ENCODE measurements around the gene TGFBR2.

The TGFBR2 gene

DNA sequence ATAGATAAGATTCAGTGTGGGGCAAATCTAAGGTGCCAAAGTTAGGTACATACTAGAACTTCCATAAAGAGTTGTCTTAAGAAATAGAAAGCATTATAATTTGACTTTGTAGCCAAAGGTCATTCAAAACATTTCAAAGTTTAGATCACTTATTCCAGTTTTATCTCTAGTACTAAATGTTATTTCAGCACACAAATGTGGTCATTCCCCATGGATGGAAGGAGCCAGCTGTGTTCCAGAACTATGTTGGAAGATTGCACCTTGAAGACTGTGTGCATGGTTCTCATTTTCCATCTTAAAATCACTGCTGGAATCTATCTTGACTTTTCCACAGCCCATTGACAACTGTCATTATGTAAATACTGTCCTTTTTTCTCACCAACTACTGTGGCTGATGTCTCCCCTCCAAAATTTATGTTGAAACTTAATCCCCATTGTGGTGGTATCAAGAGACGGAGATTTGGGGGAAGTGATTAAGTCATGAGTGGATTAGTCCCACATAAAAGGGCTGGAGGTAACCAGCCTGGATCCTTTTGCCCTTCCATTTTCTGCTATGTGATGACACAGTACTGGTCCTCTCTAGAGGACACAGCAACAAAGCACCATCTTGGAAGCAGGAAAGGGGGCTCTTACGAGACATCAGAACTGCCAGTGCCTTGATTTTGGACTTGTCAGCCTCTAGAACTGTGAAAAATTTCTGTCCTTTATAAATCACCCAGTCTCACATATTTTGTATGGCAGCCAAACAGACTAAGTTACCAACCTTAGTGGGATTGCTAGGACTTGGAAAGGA lies 24.0 kb downstream of the TGFBR2 start:
- no peaks in the 10 kb centered on the region for H3K27me3 ChIP-seq
- peaks cover 0 to 100% (median 52%) of the 10 kb centered on the region in 4 donors for H3K4me1 ChIP-seq
- peaks cover 0 to 11% (median 8%) of the 10 kb centered on the region in 3 donors for H3K36me3 ChIP-seq
- TF ChIP-seq, protein P1, sequence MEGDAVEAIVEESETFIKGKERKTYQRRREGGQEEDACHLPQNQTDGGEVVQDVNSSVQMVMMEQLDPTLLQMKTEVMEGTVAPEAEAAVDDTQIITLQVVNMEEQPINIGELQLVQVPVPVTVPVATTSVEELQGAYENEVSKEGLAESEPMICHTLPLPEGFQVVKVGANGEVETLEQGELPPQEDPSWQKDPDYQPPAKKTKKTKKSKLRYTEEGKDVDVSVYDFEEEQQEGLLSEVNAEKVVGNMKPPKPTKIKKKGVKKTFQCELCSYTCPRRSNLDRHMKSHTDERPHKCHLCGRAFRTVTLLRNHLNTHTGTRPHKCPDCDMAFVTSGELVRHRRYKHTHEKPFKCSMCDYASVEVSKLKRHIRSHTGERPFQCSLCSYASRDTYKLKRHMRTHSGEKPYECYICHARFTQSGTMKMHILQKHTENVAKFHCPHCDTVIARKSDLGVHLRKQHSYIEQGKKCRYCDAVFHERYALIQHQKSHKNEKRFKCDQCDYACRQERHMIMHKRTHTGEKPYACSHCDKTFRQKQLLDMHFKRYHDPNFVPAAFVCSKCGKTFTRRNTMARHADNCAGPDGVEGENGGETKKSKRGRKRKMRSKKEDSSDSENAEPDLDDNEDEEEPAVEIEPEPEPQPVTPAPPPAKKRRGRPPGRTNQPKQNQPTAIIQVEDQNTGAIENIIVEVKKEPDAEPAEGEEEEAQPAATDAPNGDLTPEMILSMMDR (IDR thresholded peaks at IDR 0.05) = no peak
- intact Hi-C loops (cut with DNase I; ENCODE audit: low total_unique reads) = no loop called here
- no peaks in the 10 kb centered on the region for H3K9me3 ChIP-seq
- no peak overlapping the region for H3K4me3 ChIP-seq
- DNase-seq = no peak
- H3K27ac ChIP-seq = peak overlapping the region; percentile 7 to 21

DNA sequence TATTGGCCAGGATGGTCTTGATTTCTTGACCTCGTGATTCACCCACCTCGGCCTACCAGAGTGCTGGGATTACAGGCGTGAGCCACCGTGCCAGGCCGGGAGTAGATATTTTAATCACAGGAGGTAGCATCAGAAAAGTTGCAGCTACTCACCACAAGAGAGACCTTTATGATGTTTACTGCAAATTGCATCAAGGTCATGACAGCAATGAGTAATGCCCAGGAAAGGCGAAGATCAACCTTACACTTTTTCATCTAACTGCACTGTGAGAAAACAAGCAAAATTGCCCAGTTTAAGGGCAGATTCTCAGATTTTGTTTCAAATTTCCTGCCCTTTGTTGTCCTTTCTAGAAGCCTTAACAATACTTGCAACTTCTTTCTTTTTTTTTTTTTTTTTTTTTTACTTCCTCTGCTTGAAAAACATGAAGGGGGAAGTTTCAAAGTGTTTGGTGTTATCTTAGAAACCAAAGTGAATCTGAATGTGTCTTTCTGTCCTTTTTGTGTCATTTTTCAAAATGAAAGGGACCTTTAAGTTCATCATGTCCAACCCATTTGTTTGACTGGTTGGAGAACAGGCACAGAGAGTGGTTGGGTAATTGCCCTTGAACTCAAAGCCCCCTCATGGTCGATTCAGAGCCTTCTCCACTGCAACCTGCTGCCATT lies 25.0 kb downstream of the TGFBR2 start:
- no peaks in the 10 kb centered on the region for H3K27me3 ChIP-seq
- peak overlapping the region in 1 of 2 donors; percentile 21 for H3K27ac ChIP-seq
- no peaks in the 10 kb centered on the region for H3K9me3 ChIP-seq
- DNase-seq = no peak
- H3K36me3 ChIP-seq = peaks cover 0 to 10% (median 9%) of the 10 kb centered on the region in 3 donors
- peaks cover 0 to 100% (median 45%) of the 10 kb centered on the region in 4 donors for H3K4me1 ChIP-seq
- TF ChIP-seq, protein P1 (IDR thresholded peaks at IDR 0.05) = no peak
- intact Hi-C loops (cut with DNase I; ENCODE audit: low total_unique reads) = no loop called here
- H3K4me3 ChIP-seq = no peak overlapping the region

DNA sequence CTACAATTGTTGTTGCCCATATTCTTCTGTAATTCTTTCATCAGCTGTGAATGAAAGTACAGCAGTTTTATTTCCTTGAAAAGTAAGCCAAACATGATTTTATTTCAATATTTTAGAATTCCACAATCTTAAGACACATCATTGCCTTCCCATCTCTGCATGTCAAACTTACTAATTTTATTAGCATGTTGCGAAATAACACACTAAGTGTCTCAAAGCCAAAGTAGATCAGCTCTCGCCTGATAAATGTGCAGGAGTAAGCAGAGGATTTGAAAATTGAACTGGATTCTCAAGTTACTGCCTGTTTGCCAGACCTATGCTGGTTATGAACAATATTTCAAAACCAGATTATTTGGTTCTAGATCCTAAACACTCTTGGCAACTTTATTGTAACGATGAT lies 25.7 kb downstream of the TGFBR2 start:
- Histone ChIP-seq H3K4me1 (peaks cover 0 to 100% (median 40%) of the 10 kb centered on the region in 4 donors), H3K27me3 (no peaks in the 10 kb centered on the region), H3K36me3 (peaks cover 0 to 11% (median 4%) of the 10 kb centered on the region in 3 donors), H3K9me3 (no peaks in the 10 kb centered on the region), H3K27ac (no peak overlapping the region), H3K4me3 (no peak overlapping the region)
- TF ChIP-seq, protein P1 (IDR thresholded peaks at IDR 0.05) = no peak
- intact Hi-C loops (cut with DNase I; ENCODE audit: low total_unique reads) = no loop called here
- no peak for DNase-seq

DNA sequence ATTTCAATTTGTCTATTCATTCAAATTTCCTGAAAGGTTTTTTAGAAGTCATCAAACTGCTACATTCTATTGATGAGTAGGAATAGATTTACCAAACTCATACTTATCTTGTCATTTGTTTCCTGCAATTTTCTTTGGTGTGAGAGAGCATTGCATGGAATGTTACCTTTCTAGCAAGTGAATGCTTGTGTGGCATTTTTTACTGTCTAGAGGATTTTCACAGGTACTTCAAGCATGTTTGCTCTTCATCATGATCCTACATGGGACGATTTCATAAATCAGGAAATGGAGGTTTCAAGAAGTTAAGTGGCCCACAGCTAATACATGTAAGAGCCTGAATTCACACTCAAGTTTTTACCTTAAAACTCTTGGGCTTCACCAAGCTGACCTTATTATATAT lies 26.1 kb downstream of the TGFBR2 start:
- TF ChIP-seq, protein P1 (IDR thresholded peaks at IDR 0.05) = no peak
- H3K27me3 ChIP-seq = no peaks in the 10 kb centered on the region
- H3K36me3 ChIP-seq = peaks cover 0 to 11% (median 4%) of the 10 kb centered on the region in 3 donors
- intact Hi-C loops (cut with DNase I; ENCODE audit: low total_unique reads) = no loop called here
- DNase-seq = no peak
- H3K4me3 ChIP-seq = no peak overlapping the region
- H3K4me1 ChIP-seq = peaks cover 0 to 100% (median 38%) of the 10 kb centered on the region in 4 donors
- no peaks in the 10 kb centered on the region for H3K9me3 ChIP-seq
- H3K27ac ChIP-seq = no peak overlapping the region

DNA sequence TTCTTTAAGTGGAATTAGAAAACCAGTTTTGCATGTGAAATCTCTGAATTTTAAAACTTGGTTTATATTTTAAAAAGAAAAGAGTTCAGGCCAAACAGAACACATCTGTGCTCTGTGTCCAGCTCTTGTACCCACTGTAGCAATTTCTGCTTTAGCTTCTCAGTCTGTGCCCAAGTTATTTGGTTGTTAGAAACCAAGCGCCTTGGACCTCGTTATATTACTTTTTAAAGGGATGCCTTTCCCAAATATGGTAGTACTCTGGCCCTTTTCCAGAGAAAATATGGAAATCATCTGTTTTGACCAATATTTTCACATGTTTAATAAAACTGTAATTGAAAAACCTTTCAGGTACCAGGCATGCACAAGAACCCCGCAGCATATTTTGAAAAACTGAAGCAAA lies 27.3 kb downstream of the TGFBR2 start:
- Histone ChIP-seq H3K4me3 (no peak overlapping the region), H3K36me3 (peaks cover 0 to 11% (median 4%) of the 10 kb centered on the region in 3 donors), H3K4me1 (peaks cover 0 to 96% (median 44%) of the 10 kb centered on the region in 4 donors), H3K27me3 (no peaks in the 10 kb centered on the region), H3K9me3 (no peaks in the 10 kb centered on the region), H3K27ac (peak overlapping the region in 1 of 2 donors; percentile 24)
- intact Hi-C loops (cut with DNase I; ENCODE audit: low total_unique reads) = no loop called here
- no peak for DNase-seq
- TF ChIP-seq, protein P1 (IDR thresholded peaks at IDR 0.05) = no peak
